Measurements from ENCODE around the gene GRAP2. TPM values are rescaled to one million over a fixed set of nuclear protein-coding genes. Genes with fewer than 3 reads are reported as not detected.

GRAP2 gene
- total and polyA plus RNA-seq, 2 donors (not counting 3 experiments of a cell fraction or from before 2014, with no cell fraction given) = 0.04 TPM; not detected in 1

DNA sequence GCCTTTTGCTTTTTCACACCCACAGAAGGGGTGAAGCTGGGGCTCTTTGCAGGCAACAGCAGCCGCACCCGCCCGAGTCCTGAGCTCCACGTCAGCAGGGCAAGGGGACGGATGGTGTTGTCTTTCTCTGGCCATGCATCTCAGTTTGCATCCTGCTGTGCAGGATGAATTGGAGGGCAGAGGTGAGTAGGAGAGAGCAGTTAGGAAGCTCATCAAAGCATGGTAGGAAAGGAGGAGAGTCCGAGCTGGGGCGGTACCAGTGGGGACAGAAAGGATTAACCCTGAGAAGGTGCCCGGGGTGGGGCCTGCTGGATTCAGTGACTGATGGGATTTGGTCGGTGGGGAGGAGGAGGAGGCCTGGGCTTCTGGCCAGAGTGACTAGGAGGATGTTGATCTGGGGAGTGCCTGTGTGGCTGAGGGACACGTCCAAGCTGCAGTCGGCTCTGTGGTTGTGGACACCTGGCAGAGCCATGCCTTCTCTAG, 108.4 kb downstream of the GRAP2 start:
- Histone ChIP-seq H4K20me1 (replicated peaks; ENCODE audit: control insufficient read depth, extremely low read depth, insufficient read depth, low read length) (no peaks in the 10 kb centered on the region), H3K27ac (ENCODE audit: insufficient read depth, low read depth, low read length) (no peak overlapping the region), H3K4me2 (ENCODE audit: insufficient read depth, low read length) (no peak overlapping the region), H3K4me1 (ENCODE audit: control insufficient read depth, extremely low read depth, insufficient read depth, low read length) (no peaks in the 10 kb centered on the region), H3K27me3 (ENCODE audit: control insufficient read depth in 2 of 2, insufficient read depth in 2 of 2, low read length in 2 of 2) (peaks cover 12 to 15% of the 10 kb centered on the region in 2 experiments), H3K4me3 (replicated peaks in 1 of 3; ENCODE audit: insufficient read depth in 1 of 3, low read depth in 1 of 3, low read length in 3 of 3) (no peak overlapping the region), H3K9me3 (replicated peaks; ENCODE audit: control insufficient read depth, insufficient read depth, low read length) (no peaks in the 10 kb centered on the region), H3K79me2 (ENCODE audit: control insufficient read depth, insufficient read depth, low read length) (no peaks in the 10 kb centered on the region), H3K9ac (replicated peaks; ENCODE audit: extremely low read depth, insufficient read depth, low read length) (no peak overlapping the region), H3K36me3 (ENCODE audit: control insufficient read depth in 2 of 2, extremely low read depth in 1 of 2, insufficient read depth in 2 of 2, low read length in 2 of 2) (no peaks in the 10 kb centered on the region), H2AFZ (ENCODE audit: low read depth, low read length) (no peak overlapping the region), H3K9me1 (replicated peaks; ENCODE audit: control insufficient read depth, extremely low read depth, insufficient read depth, low read length) (no peaks in the 10 kb centered on the region)
- ChIA-PET CTCF (interaction anchor here (1.6 to 2.5 kb wide), 2 partner anchors 8 to 15 kb away, joined by 7 to 16 read pairs; no protein-coding TSS in a partner anchor), POLR2A (no interaction called here)
- no TSS peak for BruUV-seq (replicated peaks)
- DNase-seq (ENCODE audit: low read depth, low spot score) (no peak), FAIRE-seq (no peak)
- dilution Hi-C loops (cut with MboI; ENCODE audit: extremely low pct_ligation_motif_present, low sequenced_read_pairs) (loop anchor here (25.0 kb wide), 1 partner anchor 447 kb away; the partner anchor contains the start of gene CACNA1I), intact Hi-C loops (cut with micrococcal nuclease) (no loop called here)
- TF ChIP-seq GATA2 (IDR thresholded peaks at IDR 0.05; ENCODE audit: insufficient read depth, insufficient read length, low read depth, low read length) (no peak), POLR2AphosphoS5 (IDR thresholded peaks at IDR 0.05; ENCODE audit: insufficient read depth, low read depth, low read length) (no peak), EZH2 (IDR thresholded peaks at IDR 0.05; ENCODE audit: borderline replicate concordance, low read depth, low read length, severe bottlenecking) (no peak), POLR2A (IDR thresholded peaks at IDR 0.05; ENCODE audit: low read depth, low read length) (no peak), MYC (IDR thresholded peaks at IDR 0.05; ENCODE audit: low read depth, low read length) (no peak), FOS (IDR thresholded peaks at IDR 0.05; ENCODE audit: borderline replicate concordance, insufficient read depth, low read length) (no peak), JUN (IDR thresholded peaks at IDR 0.05; ENCODE audit: borderline replicate concordance, insufficient read depth, insufficient read length, low read depth) (no peak)
- TF ChIP-seq, protein P1, sequence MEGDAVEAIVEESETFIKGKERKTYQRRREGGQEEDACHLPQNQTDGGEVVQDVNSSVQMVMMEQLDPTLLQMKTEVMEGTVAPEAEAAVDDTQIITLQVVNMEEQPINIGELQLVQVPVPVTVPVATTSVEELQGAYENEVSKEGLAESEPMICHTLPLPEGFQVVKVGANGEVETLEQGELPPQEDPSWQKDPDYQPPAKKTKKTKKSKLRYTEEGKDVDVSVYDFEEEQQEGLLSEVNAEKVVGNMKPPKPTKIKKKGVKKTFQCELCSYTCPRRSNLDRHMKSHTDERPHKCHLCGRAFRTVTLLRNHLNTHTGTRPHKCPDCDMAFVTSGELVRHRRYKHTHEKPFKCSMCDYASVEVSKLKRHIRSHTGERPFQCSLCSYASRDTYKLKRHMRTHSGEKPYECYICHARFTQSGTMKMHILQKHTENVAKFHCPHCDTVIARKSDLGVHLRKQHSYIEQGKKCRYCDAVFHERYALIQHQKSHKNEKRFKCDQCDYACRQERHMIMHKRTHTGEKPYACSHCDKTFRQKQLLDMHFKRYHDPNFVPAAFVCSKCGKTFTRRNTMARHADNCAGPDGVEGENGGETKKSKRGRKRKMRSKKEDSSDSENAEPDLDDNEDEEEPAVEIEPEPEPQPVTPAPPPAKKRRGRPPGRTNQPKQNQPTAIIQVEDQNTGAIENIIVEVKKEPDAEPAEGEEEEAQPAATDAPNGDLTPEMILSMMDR (IDR thresholded peaks at IDR 0.05; ENCODE audit: extremely low read depth in 1 of 2, insufficient read depth in 1 of 2, low read depth in 1 of 2, low read length in 2 of 2) = no peak
- TF ChIP-seq, protein P2, sequence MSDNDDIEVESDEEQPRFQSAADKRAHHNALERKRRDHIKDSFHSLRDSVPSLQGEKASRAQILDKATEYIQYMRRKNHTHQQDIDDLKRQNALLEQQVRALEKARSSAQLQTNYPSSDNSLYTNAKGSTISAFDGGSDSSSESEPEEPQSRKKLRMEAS (IDR thresholded peaks at IDR 0.05; ENCODE audit: insufficient read depth, insufficient read length) = no peak

All from endothelial cell of umbilical vein (primary cell).